Measurements from ENCODE around the gene FOXP4.

FOXP4 gene

DNA sequence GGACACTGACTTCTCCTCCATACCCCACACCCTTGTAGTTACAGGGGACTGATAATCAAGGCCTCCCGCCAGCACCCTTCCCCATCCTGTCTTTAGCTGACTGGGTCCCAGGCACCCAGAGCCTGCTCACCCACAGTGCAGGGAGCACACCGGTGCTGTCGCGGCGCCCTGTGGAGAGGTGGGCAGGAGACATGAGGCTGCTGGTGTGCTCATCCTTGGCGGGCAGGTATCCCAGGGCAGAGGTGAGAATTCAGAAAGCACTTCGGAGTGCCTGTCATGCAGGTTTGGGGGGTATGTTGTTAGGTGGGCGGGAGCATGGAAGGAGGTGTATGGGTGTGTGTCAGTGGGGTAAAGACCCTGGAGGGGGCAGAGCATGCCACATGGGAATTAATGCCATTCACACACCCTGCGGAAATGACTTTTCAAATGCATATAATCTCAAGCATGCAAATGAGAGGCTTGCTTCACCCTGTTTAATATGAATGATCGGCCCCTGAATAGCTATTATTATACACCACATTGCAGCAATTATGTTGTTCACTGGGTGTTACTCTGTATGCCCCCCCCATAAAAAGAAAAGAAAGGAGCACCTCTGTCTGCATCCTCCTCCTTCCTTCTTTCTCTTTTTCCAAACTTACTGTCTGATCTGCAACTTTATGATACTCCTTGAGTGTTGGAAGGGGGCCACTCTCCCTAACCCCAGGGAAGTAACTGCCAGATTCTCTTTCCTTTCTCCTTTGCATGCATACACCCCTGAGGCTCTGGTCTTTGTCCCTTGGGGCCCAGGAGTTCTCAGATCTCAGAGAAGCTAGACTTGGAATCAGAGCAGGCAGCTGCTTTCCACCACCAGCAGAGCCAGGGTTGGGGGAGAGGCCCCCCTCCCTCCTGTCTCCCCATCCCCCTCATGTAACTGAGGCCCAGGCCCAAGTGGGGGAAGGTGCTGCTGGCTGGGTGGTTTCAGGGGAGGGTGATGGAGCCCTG lies 16.0 kb downstream of the FOXP4 start:
- peaks cover 16% of the 10 kb centered on the region for H3K79me2 ChIP-seq
- H3K4me1 ChIP-seq: peaks cover 4% of the 10 kb centered on the region
- H3K4me3 ChIP-seq (ENCODE audit: low read depth, low read length): no peak overlapping the region
- H3K9ac ChIP-seq: no peak overlapping the region
- no peaks in the 10 kb centered on the region for H3K9me3 ChIP-seq (ENCODE audit: control insufficient read depth, low read length)
- no peak overlapping the region for H3K4me2 ChIP-seq (ENCODE audit: low read length)
- H2AFZ ChIP-seq: no peak overlapping the region
- H3K27me3 ChIP-seq (ENCODE audit: control insufficient read depth, insufficient read depth, low read length): no peaks in the 10 kb centered on the region
- no peak overlapping the region for H3K27ac ChIP-seq
- TF ChIP-seq, protein P1, sequence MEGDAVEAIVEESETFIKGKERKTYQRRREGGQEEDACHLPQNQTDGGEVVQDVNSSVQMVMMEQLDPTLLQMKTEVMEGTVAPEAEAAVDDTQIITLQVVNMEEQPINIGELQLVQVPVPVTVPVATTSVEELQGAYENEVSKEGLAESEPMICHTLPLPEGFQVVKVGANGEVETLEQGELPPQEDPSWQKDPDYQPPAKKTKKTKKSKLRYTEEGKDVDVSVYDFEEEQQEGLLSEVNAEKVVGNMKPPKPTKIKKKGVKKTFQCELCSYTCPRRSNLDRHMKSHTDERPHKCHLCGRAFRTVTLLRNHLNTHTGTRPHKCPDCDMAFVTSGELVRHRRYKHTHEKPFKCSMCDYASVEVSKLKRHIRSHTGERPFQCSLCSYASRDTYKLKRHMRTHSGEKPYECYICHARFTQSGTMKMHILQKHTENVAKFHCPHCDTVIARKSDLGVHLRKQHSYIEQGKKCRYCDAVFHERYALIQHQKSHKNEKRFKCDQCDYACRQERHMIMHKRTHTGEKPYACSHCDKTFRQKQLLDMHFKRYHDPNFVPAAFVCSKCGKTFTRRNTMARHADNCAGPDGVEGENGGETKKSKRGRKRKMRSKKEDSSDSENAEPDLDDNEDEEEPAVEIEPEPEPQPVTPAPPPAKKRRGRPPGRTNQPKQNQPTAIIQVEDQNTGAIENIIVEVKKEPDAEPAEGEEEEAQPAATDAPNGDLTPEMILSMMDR (IDR thresholded peaks at IDR 0.05): no peak
- no peaks in the 10 kb centered on the region for H3K36me3 ChIP-seq (ENCODE audit: control insufficient read depth, insufficient read depth, low read length)

DNA sequence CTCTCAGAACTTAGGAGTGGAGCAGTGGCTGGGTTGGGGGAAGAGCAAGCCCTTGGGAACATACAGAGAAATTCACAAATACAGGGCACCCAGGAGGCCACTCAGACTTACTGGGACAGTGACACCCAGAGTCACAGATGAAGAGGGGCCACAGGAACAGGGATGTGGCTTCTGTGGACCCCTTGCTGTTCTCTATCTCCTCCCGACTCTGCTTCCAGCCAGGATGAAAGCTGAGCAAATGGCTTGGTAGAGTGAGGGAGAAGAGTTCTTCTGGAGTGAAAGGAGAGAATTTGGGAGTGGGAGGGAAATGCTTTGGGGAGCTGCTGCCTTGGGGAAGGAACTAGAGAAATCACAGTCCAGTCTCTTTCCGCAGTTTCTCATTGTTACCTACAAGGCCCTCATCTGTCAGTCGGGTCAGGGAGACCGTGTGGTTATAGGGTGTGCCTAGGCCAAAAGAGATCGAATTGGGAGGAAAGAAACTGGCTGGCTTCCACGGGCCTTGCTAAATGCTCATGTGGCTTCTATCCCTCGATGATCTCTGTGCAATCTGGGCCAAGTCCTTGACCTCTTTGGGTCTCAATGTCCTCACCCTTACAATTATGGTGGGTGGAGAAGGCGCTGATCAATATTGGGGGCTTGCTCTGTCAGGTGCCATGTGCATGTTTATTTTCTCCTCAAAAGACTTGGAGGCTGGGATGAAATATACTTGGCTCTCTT lies 17.0 kb downstream of the FOXP4 start:
- Histone ChIP-seq H3K27ac (no peak overlapping the region), H3K4me2 (ENCODE audit: low read length) (no peak overlapping the region), H3K36me3 (ENCODE audit: control insufficient read depth, insufficient read depth, low read length) (no peaks in the 10 kb centered on the region), H3K4me1 (peaks cover 4% of the 10 kb centered on the region), H3K4me3 (ENCODE audit: low read depth, low read length) (no peak overlapping the region), H3K9ac (no peak overlapping the region), H3K79me2 (peaks cover 16% of the 10 kb centered on the region), H3K9me3 (ENCODE audit: control insufficient read depth, low read length) (no peaks in the 10 kb centered on the region), H2AFZ (no peak overlapping the region), H3K27me3 (ENCODE audit: control insufficient read depth, insufficient read depth, low read length) (no peaks in the 10 kb centered on the region)
- TF ChIP-seq, protein P1 (IDR thresholded peaks at IDR 0.05): no peak

GRCh38 chr6:41564448-41565142 lies 18.4 kb downstream of the FOXP4 start:
- Histone ChIP-seq H3K4me2 (ENCODE audit: low read length) (no peak overlapping the region), H3K36me3 (ENCODE audit: control insufficient read depth, insufficient read depth, low read length) (no peaks in the 10 kb centered on the region), H3K27ac (no peak overlapping the region), H2AFZ (no peak overlapping the region), H3K79me2 (peaks cover 16% of the 10 kb centered on the region), H3K27me3 (ENCODE audit: control insufficient read depth, insufficient read depth, low read length) (no peaks in the 10 kb centered on the region), H3K9ac (no peak overlapping the region), H3K9me3 (ENCODE audit: control insufficient read depth, low read length) (no peaks in the 10 kb centered on the region), H3K4me3 (ENCODE audit: low read depth, low read length) (no peak overlapping the region), H3K4me1 (peaks cover 4% of the 10 kb centered on the region)
- TF ChIP-seq, protein P1 (IDR thresholded peaks at IDR 0.05): no peak

GRCh38 chr6:41565701-41566100 lies 19.5 kb downstream of the FOXP4 start:
- Histone ChIP-seq H3K4me3 (ENCODE audit: low read depth, low read length) (no peak overlapping the region), H3K9me3 (ENCODE audit: control insufficient read depth, low read length) (no peaks in the 10 kb centered on the region), H2AFZ (no peak overlapping the region), H3K9ac (no peak overlapping the region), H3K27ac (no peak overlapping the region), H3K79me2 (peaks cover 11% of the 10 kb centered on the region), H3K27me3 (ENCODE audit: control insufficient read depth, insufficient read depth, low read length) (no peaks in the 10 kb centered on the region), H3K4me1 (no peaks in the 10 kb centered on the region), H3K4me2 (ENCODE audit: low read length) (no peak overlapping the region), H3K36me3 (ENCODE audit: control insufficient read depth, insufficient read depth, low read length) (no peaks in the 10 kb centered on the region)
- TF ChIP-seq, protein P1 (IDR thresholded peaks at IDR 0.05): no peak

All from parathyroid adenoma (tissue), 2 donors.